H1 (cell line): ENCODE results near the gene CHDH. TPM values are rescaled to one million over a fixed set of nuclear protein-coding genes. Genes with fewer than 3 reads are reported as not detected.

ENCODE experiments used
- CTCF ChIA-PET: fragments of 300-600 bp; sonication (Branson Sonifier 250); formaldehyde crosslinking; loops from one replicate; lab custom pipeline; 2021; ENCODE audit not compliant: partially characterized antibody; lab: Charles Lee
- POLR2A ChIA-PET: fragments of 300-600 bp; sonication (Branson Sonifier 250); formaldehyde crosslinking; loops from one replicate; lab custom pipeline; 2021; ENCODE audit warnings: inconsistent platforms; ENCODE audit not compliant: partially characterized antibody; lab: Charles Lee
- DNase-seq, 2 experiments: peaks; one replicate each; pipeline versions ENCODE4 v3.0.0 to v3.0.0-alpha.2; 2010 to 2022; ENCODE audit warnings: low spot score in 2 of 2, low read depth in 1 of 2, mixed read lengths in 1 of 2
- FAIRE-seq: peaks from 2 replicates; lab custom pipeline; 2011; peaks lifted over from hg19 to GRCh38; lab: Jason Lieb, UNC
- H2AFZ ChIP-seq: 2 replicates; pipeline ENCODE4 v1.8.1; 2012; ENCODE audit warnings: low read length, inconsistent platforms
- H2AK5ac ChIP-seq: 2 replicates; pipeline ENCODE4 v1.6.1; 2013; ENCODE audit warnings: low read depth, low read length
- H2BK120ac ChIP-seq: replicated peaks from 2 replicates; pipeline ENCODE3; 2013; ENCODE audit warnings: low read depth, low read length, inconsistent platforms
- H2BK12ac ChIP-seq: 2 replicates; pipeline ENCODE4 v1.6.1; 2013; ENCODE audit warnings: low read depth, low read length
- H2BK15ac ChIP-seq: 2 replicates; pipeline ENCODE4 v1.6.1; 2013; ENCODE audit warnings: low read length
- H2BK20ac ChIP-seq: 2 replicates; pipeline ENCODE4 v1.6.1; 2013; ENCODE audit warnings: low read length
- H2BK5ac ChIP-seq: 2 replicates; pipeline ENCODE4 v1.6.1; 2013; ENCODE audit warnings: low read depth, low read length
- H3K14ac ChIP-seq: 2 replicates; pipeline ENCODE4 v1.6.1; 2013; ENCODE audit warnings: inconsistent platforms; ENCODE audit not compliant: insufficient read length
- H3K18ac ChIP-seq: 2 replicates; pipeline ENCODE4 v1.6.1; 2013; ENCODE audit warnings: low read length; ENCODE audit errors: extremely low read depth
- H3K23ac ChIP-seq: 2 replicates; pipeline ENCODE4 v1.6.1; 2013; ENCODE audit warnings: inconsistent platforms; ENCODE audit not compliant: insufficient read length
- H3K23me2 ChIP-seq: 2 replicates; pipeline ENCODE4 v1.6.1; 2013; ENCODE audit warnings: low read depth, low read length
- H3K27ac ChIP-seq: 2 replicates; pipeline ENCODE4 v1.6.1; 2011; ENCODE audit warnings: low read depth, low read length, inconsistent platforms
- H3K27me3 ChIP-seq, 4 experiments: replicated peaks in 1 of 4; 1 replicate in 1 of 4; 2 replicates in 3 of 4; pipeline versions ENCODE4 v1.6.1 to v1.8.1; 2011 to 2013; ENCODE audit warnings: low read length in 3 of 4, mild to moderate bottlenecking in 3 of 4, inconsistent platforms in 2 of 4, mixed read lengths in 2 of 4, moderate library complexity in 1 of 4; ENCODE audit not compliant: control insufficient read depth in 3 of 4, insufficient read depth in 3 of 4; ENCODE audit errors: extremely low read depth in 1 of 4
- H3K36me3 ChIP-seq, 4 experiments: 2 replicates each; pipeline versions ENCODE4 v1.6.1 to v1.8.1; 2011 to 2013; ENCODE audit warnings: mild to moderate bottlenecking in 4 of 4, low read length in 3 of 4, moderate library complexity in 2 of 4, control low read depth in 1 of 4, inconsistent platforms in 1 of 4; ENCODE audit not compliant: insufficient read depth in 4 of 4, control insufficient read depth in 2 of 4
- H3K4ac ChIP-seq: replicated peaks from 2 replicates; pipeline ENCODE3; 2013; ENCODE audit warnings: low read length, low read depth, mixed read lengths, inconsistent platforms; ENCODE audit not compliant: insufficient read length
- H3K4me1 ChIP-seq, 4 experiments: replicated peaks in 1 of 4; 1 replicate in 1 of 4; 2 replicates in 3 of 4; pipeline versions ENCODE4 v1.6.1 to v1.8.1; 2011 to 2013; ENCODE audit warnings: low read length in 3 of 4, inconsistent platforms in 2 of 4, mixed read lengths in 1 of 4; ENCODE audit not compliant: insufficient read depth in 4 of 4, control insufficient read depth in 3 of 4
- H3K4me2 ChIP-seq, 2 experiments: 2 replicates each; pipeline versions ENCODE4 v1.6.1 to v1.8.1; 2011 to 2013; ENCODE audit warnings: low read depth in 2 of 2, low read length in 2 of 2, control low read depth in 1 of 2, inconsistent platforms in 1 of 2, mild to moderate bottlenecking in 1 of 2; ENCODE audit not compliant: insufficient read depth in 1 of 2
- H3K4me3 ChIP-seq, 4 experiments: fragments of 200-600, 300-600 bp in 1 of 4; sonication (generic), shearing (Covaris generic), sonication (Bioruptor Twin) in 1 of 4; 2 replicates each; pipeline versions ENCODE4 v1.5.1 to v1.8.1; 2011 to 2016; ENCODE audit warnings: low read length in 4 of 4, low read depth in 3 of 4, control low read depth in 2 of 4, inconsistent platforms in 2 of 4, mild to moderate bottlenecking in 2 of 4, mixed read lengths in 1 of 4, moderate library complexity in 1 of 4; ENCODE audit not compliant: insufficient read depth in 2 of 4; ENCODE audit errors: extremely low read depth in 1 of 4
- H3K56ac ChIP-seq: replicated peaks from 2 replicates; pipeline ENCODE3; 2013; ENCODE audit warnings: low read depth, mild to moderate bottlenecking, mixed read lengths, low read length, inconsistent platforms; ENCODE audit not compliant: insufficient read length
- H3K79me1 ChIP-seq: 2 replicates; pipeline ENCODE4 v1.6.1; 2013; ENCODE audit warnings: low read depth, low read length, control low read depth
- H3K79me2 ChIP-seq, 2 experiments: 2 replicates each; pipeline versions ENCODE4 v1.6.1 to v1.8.1; 2012 to 2013; ENCODE audit warnings: low read length in 2 of 2, mild to moderate bottlenecking in 2 of 2, inconsistent platforms in 1 of 2; ENCODE audit not compliant: insufficient read depth in 2 of 2, control insufficient read depth in 1 of 2
- H3K9ac ChIP-seq, 4 experiments: replicated peaks in 1 of 4; 1 replicate in 1 of 4; 2 replicates in 3 of 4; pipeline versions ENCODE4 v1.6.1 to v1.8.1; 2011 to 2013; ENCODE audit warnings: low read depth in 3 of 4, low read length in 3 of 4, control low read depth in 2 of 4, mild to moderate bottlenecking in 2 of 4, moderate library complexity in 2 of 4, inconsistent platforms in 1 of 4; ENCODE audit errors: extremely low read depth in 1 of 4
- H3K9me3 ChIP-seq, 2 experiments: 2 replicates each; pipeline versions ENCODE4 v1.6.1 to v1.8.1; 2012 to 2013; ENCODE audit warnings: mild to moderate bottlenecking in 2 of 2, moderate library complexity in 2 of 2, control low read depth in 1 of 2, inconsistent platforms in 1 of 2, low read depth in 1 of 2, low read length in 1 of 2, mixed read lengths in 1 of 2; ENCODE audit not compliant: insufficient read depth in 2 of 2
- H4K20me1 ChIP-seq, 2 experiments: replicated peaks in 1 of 2; 2 replicates each; pipeline versions ENCODE3 to v1.8.1; 2011 to 2013; ENCODE audit warnings: inconsistent platforms in 2 of 2, low read length in 2 of 2, mild to moderate bottlenecking in 1 of 2; ENCODE audit not compliant: insufficient read depth in 2 of 2, control insufficient read depth in 1 of 2
- H4K5ac ChIP-seq: 2 replicates; pipeline ENCODE4 v1.6.1; 2013; ENCODE audit warnings: low read length, low read depth, mixed read lengths, inconsistent platforms; ENCODE audit not compliant: insufficient read length
- H4K8ac ChIP-seq: 2 replicates; pipeline ENCODE4 v1.8.0; 2013; ENCODE audit warnings: mild to moderate bottlenecking, moderate library complexity, low read length, inconsistent platforms; ENCODE audit not compliant: insufficient read depth; ENCODE audit errors: extremely low read depth
- H4K91ac ChIP-seq: replicated peaks from 2 replicates; pipeline ENCODE3; 2013; ENCODE audit warnings: low read length, mixed read lengths, inconsistent platforms; ENCODE audit not compliant: insufficient read length
- BACH1 ChIP-seq: IDR thresholded peaks from 2 replicates; pipeline ENCODE4 v1.6.1; 2012; ENCODE audit warnings: low read length, improper control_type of control experiment
- BCL11A ChIP-seq, 2 experiments: IDR thresholded peaks; one replicate each; pipeline ENCODE4 v1.6.1; 2011; ENCODE audit warnings: low read depth in 2 of 2, low read length in 2 of 2, mild to moderate bottlenecking in 2 of 2
- CHD1 ChIP-seq: IDR thresholded peaks from 2 replicates; pipeline ENCODE4 v1.6.1; 2012; ENCODE audit warnings: low read depth, low read length, improper control_type of control experiment
- EZH2 ChIP-seq: fragments of 200-600 bp; sonication (generic); IDR thresholded peaks from 2 replicates; pipeline ENCODE4 v1.7.1; 2012; ENCODE audit warnings: low read depth, mild to moderate bottlenecking, moderate library complexity, low read length, inconsistent platforms; ENCODE audit not compliant: severe bottlenecking
- HDAC6 ChIP-seq: IDR thresholded peaks from one replicate; pipeline ENCODE4 v1.7.1; 2012; ENCODE audit warnings: low read depth, mild to moderate bottlenecking, inconsistent platforms, low read length, moderate library complexity
- USF2 ChIP-seq: IDR thresholded peaks from 2 replicates; pipeline ENCODE4 v1.6.1; 2011; ENCODE audit warnings: low read length, improper control_type of control experiment
- WGBS, 2 experiments: shearing (Covaris generic) in 1 of 2; methylation state at CpG; one replicate each; pipeline versions ENCODE4 v1.1.6 to v1.1.7; 2013 to 2015; ENCODE audit warnings: low lambda C conversion rate in 2 of 2, mixed read lengths in 2 of 2, inconsistent platforms in 1 of 2, low coverage in 1 of 2, missing lambda C conversion rate in 1 of 2; ENCODE audit not compliant: insufficient replicate concordance in 2 of 2, insufficient coverage in 1 of 2, insufficient read length in 1 of 2; ENCODE audit errors: extremely low coverage in 1 of 2, missing lambda C conversion rate in 1 of 2; 5-methylcytosine and 5-hydroxymethylcytosine counted together
- polyA plus RNA-seq, 7 experiments: library from polyadenylated mRNA; depleted of rRNA in 3 of 7; stranded (reverse) in 5 of 7; unstranded in 2 of 7; fragments of >200 nt in 5 of 7; fragments of 200-250 nt in 2 of 7; gene quantifications; 1 replicate in 5 of 7; 2 replicates in 1 of 7; 4 replicates in 1 of 7; pipeline versions ENCODE4 v1.2.1 to v1.2.3, GENCODE V29; 2011 to 2013; ENCODE audit warnings: missing spikeins in 2 of 7, mixed read lengths in 2 of 7
- total RNA-seq: library from RNA; stranded (reverse); fragmentation: NEBNext Ultra II Directional; extraction: Animal tissue kit (Norgen Biotek cat#: 25700); gene quantifications from 2 replicates; pipeline ENCODE4 v1.2.1, GENCODE V29; 2021

The CHDH gene
- total and polyA plus RNA-seq, 2 of the 8 experiments (the other 6 are each of a cell fraction or from before 2014, with no cell fraction given) = 4.9 to 10.3 TPM

GRCh38 chr3:53884623-53885022 lies 38.4 kb upstream of the CHDH start:
- H3K79me1 ChIP-seq = no peaks in the 10 kb centered on the region; the same call in 1 of the 2 replicates
- peaks cover 5 to 30% (median 15%) of the 10 kb centered on the region in 4 experiments; a peak in 7 of 8 replicates for H3K36me3 ChIP-seq
- H3K9ac ChIP-seq = no peak overlapping the region
- H3K23ac ChIP-seq = no peak overlapping the region
- no peak overlapping the region for H3K27ac ChIP-seq
- H4K91ac ChIP-seq = no peak overlapping the region
- FAIRE-seq (no peak), DNase-seq (no peak)
- no peak overlapping the region for H4K5ac ChIP-seq
- no peak overlapping the region for H2AK5ac ChIP-seq
- H2BK5ac ChIP-seq = no peak overlapping the region
- no peak overlapping the region for H3K4me2 ChIP-seq
- H2AFZ ChIP-seq = no peak overlapping the region
- no peak overlapping the region for H2BK20ac ChIP-seq
- no peak overlapping the region for H2BK15ac ChIP-seq
- no peak overlapping the region for H2BK120ac ChIP-seq
- H3K4me3 ChIP-seq = no peak overlapping the region
- H3K9me3 ChIP-seq = no peaks in the 10 kb centered on the region; a peak in 1 of 4 replicates
- no peak overlapping the region for H3K4ac ChIP-seq
- 93% methylated on average over 11 of the region's 11 CpGs; no CpG with 5 or more reads in 1 of the 2 experiments for WGBS, 2 experiments
- POLR2A ChIA-PET = no interaction called here
- H2BK12ac ChIP-seq = no peak overlapping the region
- peaks cover 0 to 31% of the 10 kb centered on the region in 2 experiments; a peak in 2 of 4 replicates for H3K79me2 ChIP-seq
- H3K23me2 ChIP-seq = peaks cover 2% of the 10 kb centered on the region; the same call in 1 of the 2 replicates
- no peak overlapping the region for H4K8ac ChIP-seq
- peaks cover 3 to 7% (median 4%) of the 10 kb centered on the region in 4 experiments; a peak in 5 of 7 replicates for H3K4me1 ChIP-seq
- H3K56ac ChIP-seq = no peak overlapping the region
- no peak overlapping the region for H3K14ac ChIP-seq
- H4K20me1 ChIP-seq = no peaks in the 10 kb centered on the region
- CTCF ChIA-PET = interaction anchor here (1.4 kb wide), 1 partner anchor 27 kb away, joined by 3 read pairs; no protein-coding TSS in a partner anchor
- no peak overlapping the region for H3K18ac ChIP-seq
- no peaks in the 10 kb centered on the region for H3K27me3 ChIP-seq
- TF ChIP-seq HDAC6 = no peak
- no peak for TF ChIP-seq BACH1
- no peak for TF ChIP-seq EZH2
- no peak for TF ChIP-seq CHD1
- no peak for TF ChIP-seq BCL11A (IDR thresholded peaks at IDR 0.05; ENCODE audit: low read depth in 2 of 2, low read length in 2 of 2)
- TF ChIP-seq USF2 = no peak
